HG03196 (cell line): ENCODE results near the gene IL31RA.

Experiments used
- ATAC-seq: cut with Tn5 transposase; IDR thresholded peaks from one replicate; pipeline ENCODE4 v1.9.1; 2021; ENCODE audit not compliant: unreplicated experiment

The IL31RA gene

DNA sequence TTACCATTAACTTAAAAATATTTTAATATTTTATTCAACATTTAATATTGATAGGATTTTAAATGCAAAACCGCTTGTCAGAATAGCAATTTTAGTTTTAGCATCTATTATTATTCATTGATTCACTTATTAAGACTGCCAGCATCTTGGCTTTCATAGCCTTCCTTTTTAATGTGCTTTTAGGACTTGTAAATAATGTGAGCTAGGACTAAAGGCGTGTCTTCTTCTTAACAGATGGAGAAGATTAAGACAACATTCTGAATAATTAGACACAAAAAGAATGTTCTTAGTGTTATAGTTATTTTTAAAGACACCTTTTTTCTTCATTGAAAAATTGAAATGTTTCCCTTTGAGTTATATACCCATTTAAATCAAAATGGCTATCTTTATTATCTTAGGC, 6.9 kb downstream of the IL31RA start:
- no peak for ATAC-seq

DNA sequence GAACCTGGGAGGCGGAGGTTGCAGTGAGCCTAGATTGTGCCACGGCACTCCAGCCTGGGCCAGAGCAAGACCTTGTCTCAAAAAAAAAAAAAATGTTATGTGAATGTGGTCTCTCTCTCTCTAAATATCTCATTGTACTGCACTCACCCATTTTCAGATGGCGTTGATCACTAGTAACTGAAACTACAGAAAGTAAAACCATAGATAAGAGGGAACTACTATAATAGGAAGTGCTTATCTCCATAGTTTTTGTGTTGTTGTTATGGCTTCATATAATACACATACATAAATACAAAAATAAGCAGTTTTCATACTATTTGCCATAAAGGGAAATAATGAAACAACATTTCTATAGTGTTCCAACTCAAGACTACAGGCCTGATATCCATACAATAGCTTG, 9.1 kb downstream of the IL31RA start:
- ATAC-seq, result no peak

DNA sequence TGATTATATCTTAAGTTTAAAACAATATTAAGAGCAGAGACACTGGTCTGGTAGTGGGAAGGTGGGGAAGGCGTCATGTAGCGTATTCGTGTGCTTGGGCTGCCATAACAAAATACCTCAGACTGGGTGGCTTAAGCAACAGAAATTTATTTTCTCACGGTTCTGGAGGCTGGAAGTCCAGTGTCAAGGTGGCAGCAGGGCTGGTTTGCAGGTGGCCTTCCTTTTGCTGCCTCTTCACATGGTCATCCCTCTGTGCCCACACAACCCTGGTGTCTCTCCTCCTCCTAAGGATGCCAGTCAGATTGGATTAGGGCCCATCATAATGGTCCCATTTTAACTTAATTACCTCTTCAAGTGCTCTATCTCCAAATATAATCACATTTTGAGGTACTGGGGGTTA, 9.6 kb downstream of the IL31RA start:
- no peak for ATAC-seq

DNA sequence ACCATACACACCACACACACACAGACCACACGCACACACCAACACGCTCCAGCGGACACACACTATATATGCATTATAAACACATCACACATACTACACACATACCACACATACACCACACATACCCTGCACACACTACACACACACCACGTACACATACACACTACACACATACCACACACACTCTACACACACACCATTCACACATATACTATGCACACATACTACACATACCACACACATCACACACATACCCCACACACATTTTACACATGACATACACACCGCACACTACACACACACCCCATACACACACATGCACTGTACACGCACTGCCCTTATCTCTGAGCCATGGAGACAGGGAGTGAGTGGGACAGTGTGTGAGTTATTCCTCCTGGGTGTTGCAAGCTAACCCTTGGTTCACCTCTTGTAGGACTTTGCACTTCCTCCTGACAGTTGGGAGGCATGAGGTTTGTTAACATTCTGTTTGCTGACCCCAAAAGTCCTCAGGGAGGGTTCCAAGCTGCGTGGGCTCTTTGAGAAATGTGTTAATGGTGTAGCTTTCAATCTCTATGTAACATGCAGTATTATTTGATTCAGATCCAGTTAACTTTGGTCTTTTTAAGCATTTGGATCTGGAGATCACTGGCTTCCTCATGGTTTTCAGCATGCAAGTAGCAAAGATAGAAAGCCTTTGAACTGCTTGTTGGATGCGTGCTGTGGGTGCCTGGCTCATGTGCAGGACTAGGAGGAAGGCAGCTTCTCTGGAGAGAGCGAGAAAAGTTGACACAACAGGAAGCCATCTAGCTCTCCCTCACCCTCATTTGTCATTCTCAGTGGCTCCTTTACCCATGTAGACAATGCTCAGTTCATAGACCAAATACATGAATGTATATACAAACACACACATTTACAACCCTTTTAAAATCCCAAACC, 13.7 kb downstream of the IL31RA start:
- no peak for ATAC-seq

DNA sequence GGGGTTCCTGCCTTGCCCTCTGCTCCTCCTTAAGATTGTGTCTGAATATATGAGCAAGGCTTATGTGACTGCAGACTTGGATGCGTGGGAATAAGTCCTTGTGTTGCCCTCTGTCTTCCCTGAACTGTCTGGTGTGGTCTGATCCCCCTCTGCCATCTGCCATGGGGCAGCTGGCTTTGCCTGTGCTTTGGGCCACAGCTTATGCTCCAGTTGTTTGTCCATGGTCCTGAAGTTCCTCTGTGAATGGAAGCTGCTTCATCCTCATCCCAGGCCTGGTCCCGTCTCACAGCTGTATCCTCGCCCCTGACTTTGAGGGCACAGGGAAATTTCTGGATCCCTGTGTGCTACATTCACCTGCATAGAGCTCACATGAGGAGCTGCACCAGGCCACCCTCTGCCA, 14.7 kb downstream of the IL31RA start:
- ATAC-seq, result no peak

DNA sequence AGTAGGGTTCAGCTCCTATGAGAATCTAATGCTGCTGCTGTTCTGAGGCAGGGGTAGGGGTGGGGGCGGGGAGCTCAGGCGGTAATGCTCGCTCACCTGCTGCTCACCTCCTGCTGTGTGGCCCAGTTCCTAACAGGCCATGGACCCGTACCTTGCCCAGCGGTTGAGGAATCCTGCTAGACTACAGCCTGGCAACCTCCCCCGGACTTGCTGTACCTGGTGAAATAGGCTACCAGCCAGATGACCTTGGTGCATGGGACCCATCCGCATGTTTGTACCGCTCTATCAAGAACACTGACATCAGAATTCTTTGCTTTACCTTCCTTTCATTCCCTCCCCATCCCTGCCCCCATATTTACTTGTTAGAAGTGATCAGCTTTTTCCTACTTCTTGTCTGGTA, 15.3 kb downstream of the IL31RA start:
- no peak for ATAC-seq

DNA sequence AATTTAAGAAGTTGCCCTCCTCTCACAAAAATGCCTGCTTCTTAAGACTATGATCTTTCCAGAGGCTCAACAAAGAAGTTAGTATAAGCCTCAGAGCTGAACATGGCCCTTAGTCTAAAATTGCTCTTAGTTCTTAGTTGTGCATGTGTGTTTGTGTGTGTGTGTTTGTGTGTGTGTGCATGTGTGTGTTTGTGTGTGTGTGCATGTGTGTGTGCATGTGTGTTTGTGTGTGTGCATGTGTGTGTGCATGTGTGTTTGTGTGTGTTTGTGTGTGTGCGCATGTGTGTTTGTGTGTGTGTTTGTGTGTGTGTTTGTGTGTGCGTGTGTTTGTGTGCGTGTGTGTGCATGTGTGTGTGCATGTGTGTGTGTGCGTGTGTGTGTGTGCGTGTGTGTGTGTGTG, 15.8 kb downstream of the IL31RA start:
- ATAC-seq, result no peak

DNA sequence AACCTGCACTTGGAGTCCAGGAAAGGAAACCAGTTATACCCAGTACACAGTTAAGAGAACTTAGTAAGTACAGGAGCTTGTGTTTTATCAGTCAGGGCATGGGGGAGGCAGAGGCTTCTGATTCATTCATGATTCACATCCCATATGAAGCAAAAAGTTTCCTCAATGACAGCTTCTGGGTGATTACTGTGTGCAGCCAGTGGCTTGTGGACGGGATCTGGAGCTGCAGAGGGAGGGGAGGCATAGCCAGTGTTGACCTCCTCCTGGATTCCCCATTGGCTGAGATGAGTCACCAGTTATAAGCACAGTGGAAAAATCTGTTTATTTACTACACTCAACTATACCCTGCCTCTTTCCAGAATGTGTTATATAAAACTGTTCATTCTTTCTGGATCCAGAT, 17.7 kb downstream of the IL31RA start:
- ATAC-seq, result no peak

DNA sequence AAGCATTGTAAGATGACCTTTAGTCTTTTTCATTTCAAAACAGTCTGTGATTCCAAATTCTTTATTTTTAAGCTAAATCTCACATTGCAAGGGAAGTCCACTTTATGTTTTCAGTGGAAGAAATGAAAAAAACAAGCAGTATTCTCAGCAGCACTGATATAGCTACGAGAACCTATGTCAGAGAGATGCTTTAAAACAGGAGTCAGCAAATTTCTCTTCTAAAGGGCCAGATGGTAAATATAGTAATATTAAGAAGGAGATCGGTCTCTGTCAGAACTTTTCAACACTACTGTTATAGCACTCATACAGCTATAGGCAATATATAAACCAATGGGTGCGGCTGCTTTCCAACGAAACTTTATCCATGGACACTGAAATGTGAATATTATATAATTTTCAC, 18.7 kb downstream of the IL31RA start:
- no peak for ATAC-seq

DNA sequence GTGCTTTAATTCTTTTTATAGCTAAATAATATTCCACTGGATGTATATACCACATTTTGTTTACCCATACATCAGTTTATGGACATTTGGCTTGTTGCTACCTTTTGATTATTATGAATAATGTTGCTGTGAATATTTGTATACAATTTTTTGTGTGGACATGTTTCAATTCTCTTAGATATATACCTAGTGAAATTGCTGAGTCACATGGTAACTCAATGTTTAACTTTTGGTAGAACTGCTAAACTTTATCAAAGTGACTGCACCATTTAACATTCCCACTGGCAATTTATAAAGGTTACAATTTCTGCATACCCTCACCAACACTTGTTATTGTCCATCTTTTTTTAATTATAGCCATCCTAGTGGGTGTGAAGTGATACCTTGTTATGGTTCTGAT, 22.1 kb downstream of the IL31RA start:
- no peak for ATAC-seq

DNA sequence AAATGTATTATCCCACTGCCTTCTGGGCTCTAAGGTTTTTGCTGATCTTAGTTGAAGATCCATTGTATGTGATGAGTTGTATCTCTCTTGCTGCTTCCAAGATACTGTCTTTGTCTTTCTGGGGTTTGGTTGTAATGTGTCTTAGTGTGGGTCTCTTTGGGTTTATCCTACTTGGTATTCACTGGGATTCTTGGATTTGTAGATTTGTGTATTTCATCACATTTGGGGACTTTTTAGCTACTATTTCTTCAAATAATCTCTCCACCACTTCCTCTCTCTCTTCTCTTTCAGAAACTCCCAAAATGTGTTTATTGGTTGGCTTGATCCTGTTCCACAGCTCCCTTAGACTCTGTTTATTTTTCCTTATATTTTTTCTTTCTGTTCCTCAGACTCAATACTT, 26.5 kb downstream of the IL31RA start:
- ATAC-seq, result no peak

DNA sequence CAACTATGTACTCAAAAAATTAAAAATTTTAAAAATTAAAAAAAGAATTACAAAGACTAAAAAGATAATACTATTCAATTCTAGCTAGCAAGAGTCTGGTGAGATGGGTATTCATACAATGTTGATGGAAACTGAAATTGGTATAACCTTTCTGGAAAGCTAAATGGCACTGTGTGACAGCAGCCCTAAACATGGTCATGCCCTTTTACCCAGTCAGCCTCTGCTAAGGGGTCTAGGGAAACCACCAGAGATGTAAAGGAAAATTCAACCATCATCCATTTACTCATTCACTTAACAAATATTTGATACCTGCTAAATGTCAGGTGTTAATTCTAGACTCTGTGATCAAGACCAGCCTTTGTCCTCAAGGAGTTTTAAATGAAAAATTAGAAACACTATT, 29.3 kb downstream of the IL31RA start:
- no peak for ATAC-seq

DNA sequence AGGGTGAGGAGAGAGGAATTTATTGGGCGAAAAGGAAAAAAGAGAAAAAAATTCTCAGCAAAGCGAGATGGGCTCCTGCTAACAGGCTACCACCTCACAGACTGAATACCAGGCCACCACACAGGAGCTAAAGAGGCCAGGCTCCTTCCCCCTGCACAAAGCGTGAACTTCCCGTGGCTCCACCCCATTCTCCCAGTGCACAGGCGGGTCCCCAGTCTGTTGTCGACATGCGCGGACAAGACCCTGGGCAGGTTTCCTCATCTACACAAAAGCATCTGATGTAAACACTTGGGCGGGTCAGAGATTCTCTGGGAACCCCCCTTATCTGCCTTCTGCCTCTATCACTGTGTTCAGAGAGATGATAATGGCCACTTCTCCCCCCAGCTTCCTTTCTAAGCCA, 34.2 kb downstream of the IL31RA start:
- ATAC-seq, result no peak

DNA sequence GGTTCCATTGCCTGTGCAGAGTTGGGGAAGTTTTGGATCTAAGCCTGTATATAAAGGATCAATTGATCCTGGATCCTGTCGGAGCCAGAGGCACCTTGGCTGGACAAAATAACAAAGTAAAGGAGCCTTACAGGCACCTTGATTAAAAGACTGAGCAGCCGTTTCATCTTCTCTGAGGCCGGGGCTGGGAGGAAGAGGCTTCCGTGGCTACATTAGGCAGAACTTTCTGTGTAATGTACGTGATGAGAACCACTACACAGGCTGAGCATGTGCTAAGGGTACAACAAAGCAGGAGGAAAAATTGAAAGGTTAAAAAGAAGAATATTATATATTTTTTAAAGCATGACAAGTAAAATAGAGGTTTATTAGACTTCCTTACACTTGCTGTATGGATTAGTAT, 37.0 kb downstream of the IL31RA start:
- ATAC-seq, result no peak

DNA sequence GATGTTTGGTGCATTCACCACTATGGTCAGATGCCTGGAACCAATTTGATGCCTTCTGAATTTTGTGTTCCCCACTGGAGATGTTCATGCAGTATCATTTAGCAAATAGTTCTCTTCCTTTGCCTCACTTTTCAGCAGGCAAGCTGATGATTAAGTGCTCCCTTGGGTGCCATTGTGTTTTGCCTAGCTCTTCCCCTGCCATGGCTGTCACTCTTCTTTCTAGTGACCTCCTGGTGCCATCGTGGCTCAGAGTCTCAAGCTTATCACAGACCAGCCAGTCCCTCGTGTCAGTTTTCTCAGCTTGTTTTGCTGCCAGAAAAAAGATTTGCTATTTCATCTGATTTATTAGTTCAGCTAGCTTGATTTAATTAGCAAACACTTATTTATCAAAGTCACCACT, 41.3 kb downstream of the IL31RA start:
- no peak for ATAC-seq

DNA sequence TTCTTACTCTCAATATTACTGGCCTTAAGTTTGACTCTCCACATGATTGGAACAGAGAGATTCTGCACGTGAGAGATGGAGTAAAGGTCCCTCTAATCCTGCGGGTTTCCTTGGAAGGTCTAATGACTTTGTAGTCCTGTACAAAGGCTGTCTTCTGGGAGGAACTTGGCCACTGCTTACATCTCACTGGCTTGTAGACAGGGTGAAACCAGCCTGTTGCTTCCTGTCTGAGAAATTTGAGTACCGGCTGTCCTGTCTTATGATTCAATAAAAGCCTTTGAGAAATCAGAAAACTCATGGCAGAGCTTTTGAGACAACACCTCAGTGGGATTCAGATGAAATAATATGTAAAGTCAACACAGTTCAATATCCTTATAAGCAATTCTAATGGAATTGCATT, 43.0 kb downstream of the IL31RA start:
- ATAC-seq, result no peak

DNA sequence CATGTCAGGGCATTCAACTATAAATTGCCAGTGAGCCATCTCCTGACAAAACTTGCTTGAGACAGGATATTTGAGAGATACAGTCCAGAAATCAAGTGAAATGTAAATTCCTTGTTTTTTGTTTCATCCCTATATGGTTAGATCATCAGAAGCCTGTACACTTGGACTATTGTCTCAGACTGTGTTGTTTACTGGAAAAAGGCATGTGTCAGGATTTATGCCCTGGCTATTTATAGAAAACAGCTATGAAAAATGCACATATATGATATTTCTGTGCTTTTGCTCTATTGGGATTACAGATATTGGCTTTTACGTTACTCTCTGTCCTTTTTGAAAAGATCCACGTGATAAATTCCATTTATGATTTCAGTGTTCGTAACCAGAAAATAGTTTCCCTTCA, 44.2 kb downstream of the IL31RA start:
- ATAC-seq, result no peak

DNA sequence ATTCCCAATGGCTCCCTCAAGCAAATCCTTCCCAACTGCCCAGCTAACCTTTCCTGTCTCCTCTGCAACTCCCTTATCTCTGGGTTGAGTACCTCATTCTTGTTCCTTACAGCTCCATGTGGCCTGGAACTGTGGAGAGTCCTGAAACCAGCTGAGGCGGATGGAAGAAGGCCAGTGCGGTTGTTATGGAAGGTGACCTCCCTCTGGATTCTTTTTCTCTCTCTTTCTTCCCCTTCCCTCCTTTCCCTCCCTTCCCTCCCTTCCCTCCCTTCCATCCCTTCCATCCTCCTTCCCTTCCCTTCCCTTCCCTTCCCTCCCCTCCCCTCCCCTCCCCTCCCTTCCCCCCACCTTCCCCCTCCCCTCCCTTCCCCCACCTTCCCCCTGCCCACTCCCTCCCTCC, 45.1 kb downstream of the IL31RA start:
- no peak for ATAC-seq

DNA sequence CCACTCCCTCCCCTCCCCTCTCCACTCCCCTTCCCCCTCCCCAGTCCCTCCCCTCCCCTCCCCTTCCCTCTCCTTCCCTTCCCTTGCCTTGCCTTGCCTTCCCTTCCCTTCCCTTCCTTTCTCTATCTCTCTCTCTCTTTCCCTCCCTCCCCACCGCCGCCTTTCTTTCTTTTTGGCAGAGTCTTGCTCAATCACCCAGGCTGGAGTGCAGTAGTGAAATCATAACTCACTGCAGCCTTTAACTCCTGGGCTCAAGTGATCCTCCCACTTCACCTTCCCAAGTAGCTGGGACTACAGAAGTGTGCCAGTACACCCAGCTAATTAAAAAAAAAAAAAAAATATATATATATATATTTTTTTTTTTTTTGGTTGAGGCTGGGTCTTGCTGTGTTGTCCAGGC, 45.5 kb downstream of the IL31RA start:
- ATAC-seq, result no peak

DNA sequence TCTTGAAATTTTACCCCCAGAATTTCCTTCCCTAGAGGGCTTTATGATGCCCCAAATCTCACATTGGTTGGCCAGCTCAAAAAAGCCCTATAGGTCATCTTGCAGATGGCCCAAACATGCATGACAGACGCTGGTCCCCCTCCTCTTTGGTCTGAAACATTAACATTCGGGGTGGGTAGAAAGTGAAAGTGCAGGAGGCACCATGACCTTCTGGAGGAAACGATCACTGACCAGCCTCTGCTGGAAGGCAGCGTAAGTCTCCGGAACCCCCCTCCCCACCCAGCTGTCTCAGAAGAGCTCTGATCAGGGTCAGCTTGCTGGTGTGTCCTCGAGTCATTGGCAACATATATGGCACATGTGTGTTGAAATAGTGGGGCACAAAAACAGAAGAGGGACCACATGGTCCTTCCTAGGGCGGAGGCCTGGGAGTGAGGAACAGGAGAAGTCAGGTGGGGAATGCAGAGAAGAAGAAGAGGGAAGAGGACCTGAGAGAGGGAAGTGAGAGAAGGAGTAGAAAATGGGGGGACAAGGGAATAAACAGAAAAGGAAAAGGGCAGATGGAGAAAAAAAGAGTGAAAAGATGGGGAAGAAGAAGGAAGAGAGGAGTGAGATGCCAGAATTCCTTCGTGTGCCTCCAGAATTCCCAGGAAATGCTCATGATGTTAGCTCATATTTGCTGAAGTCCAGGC, 46.2 kb downstream of the IL31RA start:
- no peak for ATAC-seq

DNA sequence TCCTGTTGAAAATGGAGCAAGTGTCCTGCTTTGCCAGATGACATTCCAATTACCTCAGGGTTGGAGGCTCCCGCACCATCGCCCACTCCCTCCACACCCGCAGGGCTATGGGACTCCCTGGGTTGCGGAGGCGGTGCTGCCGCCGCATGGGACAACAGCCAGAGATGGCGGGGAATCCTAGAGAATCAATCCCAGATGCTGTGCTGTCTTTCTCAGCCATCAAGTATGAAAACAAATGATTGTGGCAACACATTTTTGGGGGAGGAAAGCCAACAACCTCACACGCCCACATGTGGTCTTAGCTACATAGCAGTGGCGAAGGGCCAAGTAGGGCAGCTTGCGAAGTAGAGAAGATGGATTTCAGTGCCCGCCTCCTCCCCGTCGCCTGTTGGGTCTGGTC, 46.7 kb downstream of the IL31RA start:
- ATAC-seq, result no peak

DNA sequence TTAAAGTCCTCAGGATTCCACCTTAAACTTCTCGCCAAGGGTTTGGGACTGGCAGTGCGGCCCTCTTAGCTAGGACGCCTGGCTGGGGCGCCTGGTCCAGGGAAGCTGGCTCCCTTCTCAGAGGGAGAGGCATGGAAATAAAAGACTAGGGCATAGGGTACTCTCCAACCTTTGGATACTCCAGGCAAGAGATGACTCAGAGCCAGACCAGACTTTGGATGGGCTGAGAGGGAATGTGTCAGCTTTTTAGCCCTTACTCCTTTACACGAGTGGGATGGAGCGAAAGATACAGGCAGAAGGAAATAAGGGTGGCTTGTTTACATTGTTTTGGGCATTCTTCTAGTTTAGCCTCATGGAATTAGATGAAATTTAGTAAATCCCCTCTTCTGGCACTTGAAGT, 48.2 kb downstream of the IL31RA start:
- ATAC-seq, result no peak

DNA sequence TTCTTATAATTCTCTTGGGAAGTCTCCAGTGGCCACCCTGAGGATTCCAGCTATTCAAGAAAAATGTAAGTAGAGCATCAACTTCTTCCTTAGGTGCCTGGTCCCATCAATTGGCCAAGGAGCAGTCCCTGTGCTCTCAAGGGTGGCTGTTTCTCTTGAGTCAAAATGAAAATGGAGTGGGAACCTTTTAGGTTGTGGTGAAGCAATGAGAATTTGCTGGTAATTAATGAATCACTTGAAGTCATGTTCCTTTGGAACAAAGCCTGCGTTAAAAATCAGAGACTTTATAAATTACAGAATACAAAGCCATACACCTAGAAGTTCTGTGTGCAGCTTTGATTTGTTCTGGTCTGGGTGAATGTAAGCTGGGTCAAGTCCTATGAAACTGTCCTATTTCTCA, 48.9 kb downstream of the IL31RA start:
- ATAC-seq, result no peak
